Upper lobe of left lung (tissue), 4 donors: Measurements from ENCODE around the gene CCNI.

Source experiments
- CTCF ChIP-seq, 6 experiments: fragments of 450-650 bp in 4 of 6; fragments of 200-600 bp in 2 of 6; sonication (generic) in 2 of 6; IDR thresholded peaks; one replicate each; pipeline ENCODE4 v1.5.1; 2016 to 2019; ENCODE audit warnings: antibody characterized with exemption in 6 of 6
- POLR2A ChIP-seq, 4 donors: fragments of 450-650 bp; IDR thresholded peaks; one replicate each; pipeline ENCODE4 v1.5.1; 2016 to 2017; ENCODE audit warnings: antibody characterized with exemption in 4 of 4, mild to moderate bottlenecking in 2 of 4

DNA sequence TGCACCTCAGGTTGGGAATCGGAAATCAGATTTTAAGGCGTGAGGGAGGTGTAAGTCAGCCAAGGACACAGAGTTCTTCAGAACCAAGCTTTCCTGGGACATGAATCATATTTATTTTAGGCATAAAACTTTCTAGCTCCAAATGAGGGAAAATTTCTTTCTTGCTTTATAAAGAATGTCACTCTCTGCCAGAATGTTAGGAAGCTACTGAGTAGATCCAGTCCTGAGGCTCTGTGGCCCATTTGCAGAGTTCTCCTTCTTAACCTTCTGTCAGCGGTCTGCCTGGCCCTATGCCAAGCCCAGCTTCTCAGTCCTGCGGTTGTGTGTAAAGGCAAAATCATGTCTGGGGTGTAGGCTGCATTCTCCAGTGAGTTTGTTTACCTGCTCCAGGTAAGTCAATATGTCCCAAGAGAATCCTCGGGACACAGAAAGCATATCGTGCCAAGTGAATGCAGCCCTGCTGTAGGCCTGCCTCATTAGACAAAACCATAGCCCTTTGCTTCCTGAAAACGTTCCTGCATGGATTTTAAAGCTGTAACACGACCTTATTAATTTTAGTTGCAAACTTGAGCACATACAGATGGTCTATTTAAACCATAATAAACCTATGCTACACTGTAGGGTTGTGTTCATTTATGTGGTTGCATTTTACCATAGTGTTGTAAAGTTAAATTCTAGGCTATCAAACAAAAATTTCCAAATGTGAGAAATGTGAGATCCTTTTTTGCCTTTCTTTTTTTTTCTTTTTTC is 29.2 kb upstream of the CCNI start:
- TF ChIP-seq POLR2A (IDR thresholded peaks at IDR 0.05) (no peak), CTCF (IDR thresholded peaks at IDR 0.05) (no peak)
